NCI-H82 (cell line): ENCODE data around the gene EN2.

ENCODE experiments used
- DNase-seq: peaks from one replicate; lab custom pipeline; 2025; lab: John Stamatoyannopoulos, UW

EN2 gene

DNA sequence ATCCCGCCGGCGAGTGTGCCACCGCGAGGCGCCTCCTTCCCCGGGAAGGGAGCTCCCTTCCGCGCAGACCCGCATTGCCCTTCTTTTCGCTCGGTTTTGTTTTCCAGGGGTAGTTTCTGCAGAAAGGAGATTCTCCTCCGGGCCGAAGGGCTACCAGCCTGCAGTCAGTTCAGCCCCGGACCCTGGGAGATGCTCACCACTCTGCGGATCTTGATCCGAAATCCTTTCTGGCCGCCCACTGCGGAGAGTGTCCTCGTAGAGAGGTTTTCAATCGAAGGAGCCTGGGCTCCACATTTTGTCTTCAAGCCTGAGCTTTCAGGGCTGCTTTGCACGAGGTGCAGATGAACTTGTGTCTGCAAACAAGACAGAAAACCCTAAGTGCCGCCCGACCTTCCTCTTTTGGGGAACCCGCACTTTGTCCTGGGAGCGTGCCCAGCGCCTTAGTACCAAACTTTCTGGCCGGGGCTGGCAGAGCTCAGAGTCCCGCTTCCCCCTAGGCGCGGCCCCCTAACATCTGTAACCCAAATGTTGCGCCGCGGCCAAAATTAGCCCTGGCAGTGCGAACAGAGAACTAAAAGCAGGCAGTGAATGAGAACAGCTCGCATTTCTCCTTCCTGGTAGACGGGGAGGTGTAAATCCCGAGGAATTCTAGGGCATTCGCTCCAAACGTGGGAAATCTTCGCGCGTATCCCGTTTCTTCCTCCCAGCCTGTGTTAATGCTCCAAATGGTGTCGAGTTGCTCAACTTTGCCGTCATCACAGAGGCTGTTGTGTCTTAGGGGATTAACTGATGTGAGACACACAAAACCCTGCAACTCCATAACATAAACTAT lies 6.7 kb upstream of the EN2 start:
- DNase-seq: no peak

DNA sequence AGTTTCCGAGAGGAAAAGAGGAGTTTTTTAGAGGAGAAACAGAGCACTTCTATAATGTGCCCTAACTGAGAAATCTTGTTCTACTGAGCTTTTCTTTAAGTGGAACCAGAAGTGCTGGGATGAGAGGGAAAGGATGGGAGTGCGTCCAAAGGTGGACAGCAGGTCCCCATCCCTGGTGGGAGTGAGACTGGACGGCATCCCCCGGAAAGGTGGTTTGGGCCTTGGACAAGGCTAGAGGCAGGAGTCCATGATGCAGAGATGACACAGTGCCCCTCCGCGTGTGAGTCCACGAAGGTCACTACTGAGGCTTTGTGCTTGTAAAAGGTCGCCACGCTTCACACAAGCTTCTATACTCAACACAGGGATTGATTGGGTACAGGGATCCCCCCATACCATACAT lies 6.1 kb upstream of the EN2 start:
- DNase-seq: no peak

- DNase-seq: no peak
These were observed 5.2 kb upstream of the EN2 start for GRCh38 chr7:155452505-155453295.

DNA sequence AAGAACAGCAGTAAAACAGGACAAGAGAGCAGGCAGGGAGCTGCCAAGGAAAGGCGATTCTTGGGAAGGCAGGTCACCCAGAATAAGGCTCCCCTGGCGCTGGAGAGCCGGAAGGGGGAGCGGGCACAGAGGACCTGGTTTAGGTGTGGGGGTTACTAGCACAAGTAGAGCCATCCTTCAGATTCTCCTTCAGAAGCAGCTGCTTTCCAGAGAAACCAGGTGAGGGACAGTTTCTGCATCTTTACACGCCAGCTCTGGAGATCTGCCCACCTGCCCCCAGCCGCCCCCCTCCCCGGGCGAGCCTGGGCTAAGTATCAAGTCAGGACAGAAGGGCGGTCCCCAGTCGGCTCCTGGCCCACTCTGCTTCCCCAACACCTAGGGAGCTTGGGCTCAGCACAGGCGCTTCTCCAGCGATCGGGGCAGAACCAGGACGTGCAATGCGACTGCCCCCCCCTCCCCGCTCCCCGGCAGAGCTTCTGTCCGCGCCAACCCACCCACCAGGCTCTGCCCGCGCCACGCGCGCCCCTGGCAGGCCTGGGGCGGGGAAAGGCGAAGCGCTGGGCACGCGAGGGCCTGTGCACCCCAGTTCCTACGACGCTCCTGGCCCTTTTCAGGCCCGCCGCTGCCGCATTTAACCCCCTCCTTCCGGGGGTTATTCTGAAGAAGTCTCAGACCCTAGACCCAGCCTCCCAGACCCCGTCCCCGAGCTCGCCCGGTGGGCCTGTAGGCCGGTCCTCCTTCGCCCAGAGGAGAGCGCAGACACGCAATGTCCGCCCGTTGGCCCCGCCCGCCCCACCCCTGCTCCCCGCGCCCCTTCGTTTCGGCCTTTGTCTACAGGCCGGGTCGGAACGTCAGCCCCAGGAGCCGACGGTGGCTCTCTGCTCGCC lies 4.4 kb upstream of the EN2 start:
- DNase-seq: no peak

- DNase-seq: no peak
These were observed 3.5 kb upstream of the EN2 start for GRCh38 chr7:155454183-155455112.

GRCh38 chr7:155455132-155455693 lies 2.7 kb upstream of the EN2 start:
- DNase-seq: no peak

GRCh38 chr7:155455776-155456737 lies 1.9 kb upstream of the EN2 start:
- DNase-seq: no peak

DNA sequence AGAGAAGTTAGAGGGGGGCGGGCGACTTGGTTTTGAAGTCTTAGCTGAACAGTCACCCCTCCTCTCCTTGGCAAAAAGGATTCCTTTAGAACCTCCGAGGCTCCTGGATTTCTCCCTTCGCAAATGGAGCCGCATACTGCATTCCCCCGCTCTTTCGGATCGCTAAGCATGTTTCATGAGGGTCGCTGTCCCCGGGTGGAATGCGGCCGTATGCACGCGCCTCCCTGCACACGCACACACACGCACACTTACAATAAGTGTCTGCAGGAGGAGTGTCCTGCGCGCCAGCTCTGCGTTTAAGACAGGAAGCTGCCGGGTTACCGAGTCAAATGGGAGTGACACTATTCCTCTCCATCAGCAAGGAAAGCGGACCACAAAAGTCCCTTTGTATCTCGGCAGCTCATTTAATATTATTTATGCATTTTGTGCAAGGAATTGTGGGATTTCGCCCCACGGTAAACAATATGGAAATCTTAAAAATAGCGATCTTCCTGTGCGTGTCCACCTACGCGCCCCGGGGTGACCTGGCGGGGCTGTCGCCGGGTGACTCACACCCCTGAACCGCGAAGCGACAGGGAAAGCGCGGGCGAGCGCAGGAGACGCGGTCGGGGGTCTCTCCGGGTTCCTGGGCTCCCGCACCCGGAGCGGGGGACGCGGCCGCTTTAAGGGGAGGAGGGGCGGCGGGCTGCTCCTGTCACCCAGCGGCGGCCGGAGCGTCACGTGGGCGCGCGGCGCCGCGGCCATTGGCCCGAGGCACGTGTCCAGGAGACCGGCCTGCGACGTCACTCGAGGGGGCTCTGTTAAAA lies 988 bp upstream of the EN2 start:
- peak; percentile 72 for DNase-seq

- DNase-seq: no peak
These were observed 302 bp upstream of the EN2 start for GRCh38 chr7:155457544-155458110.

GRCh38 chr7:155458878-155459699 lies 1.2 kb downstream of the EN2 start:
- DNase-seq: no peak

GRCh38 chr7:155459700-155460461 lies 2.0 kb downstream of the EN2 start:
- no peak for DNase-seq

DNA sequence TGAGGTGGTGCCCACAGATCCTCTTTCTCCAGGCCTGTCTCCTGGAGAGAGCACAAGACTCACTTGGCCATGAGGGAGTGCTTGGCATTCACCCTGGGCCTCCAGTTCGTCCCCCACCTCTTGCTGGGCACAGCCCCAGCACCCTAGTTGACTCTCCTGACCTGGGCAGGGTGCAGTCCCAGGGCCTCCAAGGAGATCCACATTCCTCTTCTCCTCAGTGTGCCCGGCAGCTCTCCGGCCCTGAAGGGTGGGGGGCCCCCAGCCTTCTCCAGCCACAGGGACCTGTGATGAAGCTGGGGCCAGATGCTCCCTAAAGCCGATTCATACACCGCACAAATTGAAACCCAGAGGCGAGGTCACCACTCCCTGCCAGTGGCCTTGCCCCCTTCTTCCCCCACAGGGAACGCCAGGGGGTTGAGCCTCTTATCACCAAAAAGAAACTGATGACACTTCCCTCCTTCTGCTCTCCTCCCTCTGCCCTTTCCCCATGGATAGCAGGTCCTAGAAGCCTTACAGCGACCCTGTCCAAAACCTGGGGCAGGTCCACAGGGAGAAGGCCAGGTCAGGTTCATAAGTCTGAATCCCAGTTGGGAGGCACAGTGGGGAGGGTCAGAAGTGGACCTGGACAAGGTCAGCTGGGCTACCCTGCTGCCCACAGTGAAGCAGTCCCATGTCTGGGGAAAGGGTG lies 3.1 kb downstream of the EN2 start:
- DNase-seq: no peak

- DNase-seq: no peak
These were observed 3.7 kb downstream of the EN2 start for GRCh38 chr7:155461631-155462030.

DNA sequence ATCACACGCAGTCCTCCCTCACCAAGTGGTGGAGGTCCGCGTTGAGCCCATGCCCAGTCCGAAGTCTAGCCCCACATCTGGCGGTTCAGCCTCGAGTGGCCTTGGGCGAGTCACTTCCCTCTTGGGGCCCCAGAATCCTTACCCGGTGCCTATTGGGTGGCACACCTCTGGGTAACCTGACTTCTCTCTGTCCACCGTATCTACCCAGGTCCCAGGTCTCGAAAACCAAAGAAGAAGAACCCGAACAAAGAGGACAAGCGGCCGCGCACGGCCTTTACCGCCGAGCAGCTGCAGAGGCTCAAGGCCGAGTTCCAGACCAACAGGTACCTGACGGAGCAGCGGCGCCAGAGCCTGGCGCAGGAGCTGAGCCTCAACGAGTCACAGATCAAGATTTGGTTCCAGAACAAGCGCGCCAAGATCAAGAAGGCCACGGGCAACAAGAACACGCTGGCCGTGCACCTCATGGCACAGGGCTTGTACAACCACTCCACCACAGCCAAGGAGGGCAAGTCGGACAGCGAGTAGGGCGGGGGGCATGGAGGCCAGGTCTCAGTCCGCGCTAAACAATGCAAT lies 4.3 kb downstream of the EN2 start:
- no peak for DNase-seq

DNA sequence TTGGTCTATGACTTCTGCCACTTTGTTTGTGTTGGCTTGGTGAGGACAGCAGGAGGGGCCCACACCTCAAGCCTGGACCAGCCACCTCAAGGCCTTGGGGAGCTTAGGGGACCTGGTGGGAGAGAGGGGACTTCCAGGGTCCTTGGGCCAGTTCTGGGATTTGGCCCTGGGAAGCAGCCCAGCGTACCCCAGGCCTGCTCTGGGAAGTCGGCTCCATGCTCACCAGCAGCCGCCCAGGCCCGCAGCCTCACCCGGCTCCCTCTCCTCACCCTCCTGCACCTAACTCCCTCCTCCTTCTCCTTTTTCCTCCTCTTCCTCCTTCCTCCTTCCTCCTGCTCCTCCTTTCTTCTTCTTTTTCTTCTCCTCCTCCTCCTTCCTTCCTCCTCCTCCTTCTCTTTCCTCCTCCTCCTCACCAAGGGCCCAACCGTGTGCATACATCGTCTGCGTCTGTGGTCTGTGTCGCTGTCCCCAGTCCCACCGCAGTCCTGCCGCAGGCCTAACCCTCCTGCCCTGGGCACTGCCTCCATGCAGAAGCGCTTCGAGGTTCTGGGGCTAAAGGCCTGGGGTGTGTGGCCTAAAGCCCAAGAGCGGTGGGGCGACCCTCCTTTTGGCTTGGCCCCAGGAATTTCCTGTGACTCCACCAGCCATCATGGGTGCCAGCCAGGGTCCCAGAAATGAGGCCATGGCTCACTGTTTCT lies 5.3 kb downstream of the EN2 start:
- no peak for DNase-seq
